Measurements from ENCODE around the gene F10. TPM values are rescaled to one million over a fixed set of nuclear protein-coding genes. Genes with fewer than 3 reads are reported as not detected.

The F10 gene
- total RNA-seq, 2 experiments from 2014 or later, result not detected

- DNase-seq (no peak), ATAC-seq (no peak)
- Mint-ChIP-seq H3K27ac (no peak overlapping the region), H3K36me3 (peaks cover 9% of the 10 kb centered on the region), H3K9me3 (ENCODE audit: low read depth) (peaks cover 5% of the 10 kb centered on the region), H3K4me3 (no peak overlapping the region), H3K4me1 (peaks cover 13% of the 10 kb centered on the region), H3K27me3 (peaks cover 27% of the 10 kb centered on the region)
- CTCF ChIA-PET, result no interaction called here
These were observed 28.2 kb downstream of the F10 start for GRCh38 chr13:113150550-113151365.

GRCh38 chr13:113151745-113152690 is 29.4 kb downstream of the F10 start:
- DNase-seq (no peak), ATAC-seq (no peak)
- H3K27ac Mint-ChIP-seq, result no peak overlapping the region
- peak overlapping the region; percentile 70 for H3K4me3 Mint-ChIP-seq
- peaks cover 9% of the 10 kb centered on the region for H3K36me3 Mint-ChIP-seq
- H3K9me3 Mint-ChIP-seq (ENCODE audit: low read depth), result peaks cover 7% of the 10 kb centered on the region
- CTCF ChIA-PET, result no interaction called here
- H3K4me1 Mint-ChIP-seq, result peaks cover 13% of the 10 kb centered on the region
- peaks cover 34% of the 10 kb centered on the region for H3K27me3 Mint-ChIP-seq

GRCh38 chr13:113152691-113152983 is 30.0 kb downstream of the F10 start:
- ATAC-seq, result no peak
- Mint-ChIP-seq H3K4me1 (peaks cover 13% of the 10 kb centered on the region), H3K9me3 (ENCODE audit: low read depth) (peaks cover 7% of the 10 kb centered on the region), H3K27me3 (peaks cover 34% of the 10 kb centered on the region), H3K4me3 (peak overlapping the region; percentile 70), H3K36me3 (peaks cover 9% of the 10 kb centered on the region), H3K27ac (peak overlapping the region; percentile 58)
- DNase-seq, result no peak
- CTCF ChIA-PET, result no interaction called here

GRCh38 chr13:113152984-113153809 is 30.6 kb downstream of the F10 start:
- peaks cover 7% of the 10 kb centered on the region for H3K9me3 Mint-ChIP-seq (ENCODE audit: low read depth)
- H3K27me3 Mint-ChIP-seq, result peaks cover 34% of the 10 kb centered on the region
- DNase-seq (no peak), ATAC-seq (peak; percentile 38)
- H3K27ac Mint-ChIP-seq, result peak overlapping the region; percentile 58
- H3K4me1 Mint-ChIP-seq, result peaks cover 13% of the 10 kb centered on the region
- peaks cover 9% of the 10 kb centered on the region for H3K36me3 Mint-ChIP-seq
- CTCF ChIA-PET, result no interaction called here
- peak overlapping the region; percentile 70 for H3K4me3 Mint-ChIP-seq

- peak; percentile 73 for DNase-seq
- Mint-ChIP-seq H3K9me3 (ENCODE audit: low read depth) (peaks cover 7% of the 10 kb centered on the region), H3K36me3 (peaks cover 9% of the 10 kb centered on the region), H3K4me3 (peak overlapping the region; percentile 60), H3K27me3 (peaks cover 34% of the 10 kb centered on the region), H3K4me1 (peaks cover 13% of the 10 kb centered on the region), H3K27ac (no peak overlapping the region)
- ATAC-seq, result peak; percentile 82
- CTCF ChIA-PET, result no interaction called here
These were observed 31.5 kb downstream of the F10 start for GRCh38 chr13:113153810-113154748.

- Mint-ChIP-seq H3K4me1 (peaks cover 17% of the 10 kb centered on the region), H3K27me3 (peaks cover 37% of the 10 kb centered on the region), H3K36me3 (peaks cover 9% of the 10 kb centered on the region), H3K27ac (no peak overlapping the region), H3K9me3 (ENCODE audit: low read depth) (peaks cover 7% of the 10 kb centered on the region), H3K4me3 (no peak overlapping the region)
- DNase-seq, result no peak
- ATAC-seq, result no peak
- CTCF ChIA-PET, result no interaction called here
These were observed 32.6 kb downstream of the F10 start for GRCh38 chr13:113155201-113155600.

- Mint-ChIP-seq H3K36me3 (peaks cover 9% of the 10 kb centered on the region), H3K27me3 (peaks cover 34% of the 10 kb centered on the region), H3K9me3 (ENCODE audit: low read depth) (peaks cover 7% of the 10 kb centered on the region), H3K4me1 (peaks cover 23% of the 10 kb centered on the region), H3K27ac (no peak overlapping the region), H3K4me3 (no peak overlapping the region)
- CTCF ChIA-PET, result no interaction called here
- no peak for ATAC-seq
- no peak for DNase-seq
These were observed 33.5 kb downstream of the F10 start for GRCh38 chr13:113155982-113156655.

- H3K4me1 Mint-ChIP-seq, result peaks cover 26% of the 10 kb centered on the region
These were observed 34.8 kb downstream of the F10 start for GRCh38 chr13:113157206-113157928.

GRCh38 chr13:113157929-113158747 is 35.5 kb downstream of the F10 start, which contains the start of gene PROZ:
TSS of gene PROZ (plus strand) at chr13:113158648. CDS start at chr13:113158661, 13 bp downstream.
- Mint-ChIP-seq H3K9me3 (ENCODE audit: low read depth) (peaks cover 7% of the 10 kb centered on the region), H3K27ac (no peak within 1 kb of the TSS), H3K36me3 (peaks cover 6% of the 10 kb centered on the region), H3K27me3 (peaks cover 17% of the 10 kb centered on the region), H3K4me1 (peaks cover 25% of the 10 kb centered on the region), H3K4me3 (no peak within 1 kb of the TSS)
- CTCF ChIA-PET, result no interaction called here
- no peak for ATAC-seq
- no peak for DNase-seq

More at GRCh38 chr13:113157206-113157928, 34.8 kb downstream of the F10 start:
- Mint-ChIP-seq H3K9me3 (ENCODE audit: low read depth) (peaks cover 7% of the 10 kb centered on the region), H3K27ac (no peak overlapping the region), H3K36me3 (peaks cover 9% of the 10 kb centered on the region), H3K27me3 (peaks cover 23% of the 10 kb centered on the region), H3K4me3 (no peak overlapping the region)
- CTCF ChIA-PET, result no interaction called here
- ATAC-seq (no peak), DNase-seq (no peak)

- H3K27me3 Mint-ChIP-seq, result peaks cover 17% of the 10 kb centered on the region
- DNase-seq, result no peak
- no peak for ATAC-seq
- H3K4me3 Mint-ChIP-seq, result no peak overlapping the region
- CTCF ChIA-PET, result no interaction called here
- peaks cover 7% of the 10 kb centered on the region for H3K9me3 Mint-ChIP-seq (ENCODE audit: low read depth)
- H3K27ac Mint-ChIP-seq, result no peak overlapping the region
- H3K36me3 Mint-ChIP-seq, result peaks cover 6% of the 10 kb centered on the region
- H3K4me1 Mint-ChIP-seq, result peaks cover 26% of the 10 kb centered on the region
These were observed 36.3 kb downstream of the F10 start for GRCh38 chr13:113158946-113159345.

- H3K4me1 Mint-ChIP-seq, result peaks cover 29% of the 10 kb centered on the region
- no peak for DNase-seq
- H3K27ac Mint-ChIP-seq, result no peak overlapping the region
- ATAC-seq, result no peak
- CTCF ChIA-PET, result no interaction called here
- no peak overlapping the region for H3K4me3 Mint-ChIP-seq
- peaks cover 6% of the 10 kb centered on the region for H3K36me3 Mint-ChIP-seq
- peaks cover 17% of the 10 kb centered on the region for H3K27me3 Mint-ChIP-seq
- H3K9me3 Mint-ChIP-seq (ENCODE audit: low read depth), result peaks cover 7% of the 10 kb centered on the region
These were observed 37.1 kb downstream of the F10 start for GRCh38 chr13:113159701-113160100.
